HCT116 (cell line): ENCODE results near the gene PAX5. TPM values are rescaled to one million over a fixed set of nuclear protein-coding genes. Genes with fewer than 3 reads are reported as not detected.

Experiments used
- ATAC-seq: fragments of 200-7000 bp; cut with Tn5 transposase; 2 replicates; pipeline ENCODE4 v1.9.1; 2020; ENCODE audit warnings: mild to moderate bottlenecking, moderate library complexity
- BruUV-seq: library from RNA; stranded (reverse); fragments of 400-500 nt; replicated peaks from 2 replicates; lab custom pipeline; 2021; lab: Mats Ljungman, UMichigan
- CTCF ChIA-PET: fragments of 300-600 bp; sonication (Branson Sonifier 250); formaldehyde crosslinking; loops from one replicate; lab custom pipeline; 2021; ENCODE audit warnings: antibody characterized with exemption; lab: Charles Lee
- POLR2A ChIA-PET: fragments of 300-600, 350-600 bp; sonication (Branson Sonifier 250); formaldehyde crosslinking; loops from one replicate; lab custom pipeline; 2021; ENCODE audit warnings: antibody characterized with exemption; lab: Charles Lee
- RAD21 ChIA-PET, 2 experiments: fragments of 300-600 bp; sonication (Branson Sonifier 250); formaldehyde crosslinking; loops; one replicate each; lab custom pipeline; 2023; ENCODE audit warnings: low total read pairs in 2 of 2; ENCODE audit not compliant: uncharacterized antibody in 2 of 2, unreplicated experiment in 2 of 2, low non-redundant PET in 1 of 2; lab: Charles Lee
- DNase-seq: peaks from one replicate; pipeline ENCODE4 v3.0.0-alpha.2; 2010; ENCODE audit warnings: low read depth, low spot score
- H2AFZ ChIP-seq: fragments of 200-600 bp; shearing (Covaris generic), sonication (generic); 2 replicates; pipeline ENCODE4 v1.6.1; 2017; ENCODE audit warnings: low read depth, mixed run types, mixed read lengths, antibody characterized with exemption, low read length; ENCODE audit not compliant: poor library complexity, severe bottlenecking
- H3K27ac ChIP-seq: 2 replicates; pipeline ENCODE4 v1.5.1; 2012; ENCODE audit warnings: low read depth, low read length
- H3K27me3 ChIP-seq: fragments of 200-600 bp; sonication (generic); 2 replicates; pipeline ENCODE4 v1.6.1; 2016; ENCODE audit warnings: mixed run types, low read length, mixed read lengths; ENCODE audit not compliant: insufficient read depth
- H3K36me3 ChIP-seq, 2 experiments: fragments of 200-500 bp in 1 of 2; fragments of 200-600 bp in 1 of 2; sonication (Bioruptor generic) in 1 of 2; sonication (generic) in 1 of 2; 2 replicates each; pipeline versions ENCODE4 v1.5.1 to v1.6.1; 2014 to 2016; ENCODE audit warnings: low read length in 2 of 2, inconsistent platforms in 1 of 2, mixed read lengths in 1 of 2, mixed run types in 1 of 2; ENCODE audit not compliant: insufficient read depth in 2 of 2, control insufficient read depth in 1 of 2
- H3K4me1 ChIP-seq, 2 experiments: fragments of 200-600 bp in 1 of 2; sonication (generic) in 1 of 2; 2 replicates each; pipeline versions ENCODE4 v1.5.1 to v1.6.1; 2012 to 2017; ENCODE audit warnings: low read length in 2 of 2, inconsistent platforms in 1 of 2, mild to moderate bottlenecking in 1 of 2, mixed read lengths in 1 of 2, mixed run types in 1 of 2, moderate library complexity in 1 of 2; ENCODE audit not compliant: insufficient read depth in 2 of 2, control insufficient read depth in 1 of 2
- H3K4me2 ChIP-seq: fragments of 200-600 bp; sonication (generic); 2 replicates; pipeline ENCODE4 v1.6.1; 2017; ENCODE audit warnings: mixed run types, low read length, mixed read lengths
- H3K4me3 ChIP-seq, 2 experiments: fragments of 200-600 bp in 1 of 2; sonication (generic) in 1 of 2; replicated peaks in 1 of 2; 2 replicates each; pipeline ENCODE4 v1.5.1; 2011 to 2016; ENCODE audit warnings: low read length in 2 of 2, control low read depth in 1 of 2, low read depth in 1 of 2, mild to moderate bottlenecking in 1 of 2, mixed read lengths in 1 of 2, mixed run types in 1 of 2
- H3K79me2 ChIP-seq: fragments of 200-600 bp; sonication (generic); 2 replicates; pipeline ENCODE4 v1.6.1; 2017; ENCODE audit warnings: mild to moderate bottlenecking, mixed run types, low read length, moderate library complexity, mixed read lengths; ENCODE audit not compliant: insufficient read depth
- H3K9ac ChIP-seq: fragments of 200-600 bp; sonication (generic); 2 replicates; pipeline ENCODE4 v1.6.1; 2016; ENCODE audit warnings: low read length, mixed read lengths
- H3K9me2 ChIP-seq: fragments of 200-600 bp; sonication (generic), shearing (Covaris generic); 2 replicates; pipeline ENCODE4 v1.6.1; 2017; ENCODE audit warnings: mixed run types, mild to moderate bottlenecking, moderate library complexity; ENCODE audit not compliant: insufficient read depth
- H3K9me3 ChIP-seq, 2 experiments: fragments of 200-500 bp in 1 of 2; fragments of 200-600 bp in 1 of 2; sonication (Bioruptor generic) in 1 of 2; sonication (generic) in 1 of 2; 2 replicates each; pipeline ENCODE4 v1.6.1; 2014 to 2017; ENCODE audit warnings: low read length in 2 of 2, mixed read lengths in 2 of 2, inconsistent platforms in 1 of 2, low read depth in 1 of 2, mild to moderate bottlenecking in 1 of 2, mixed run types in 1 of 2, moderate library complexity in 1 of 2; ENCODE audit not compliant: control insufficient read depth in 1 of 2, insufficient read depth in 1 of 2
- H4K20me1 ChIP-seq: fragments of 200-600 bp; sonication (generic), shearing (Covaris generic); 2 replicates; pipeline ENCODE4 v1.6.1; 2017; ENCODE audit warnings: mixed run types, mild to moderate bottlenecking, moderate library complexity; ENCODE audit not compliant: insufficient read depth
- ELF1 ChIP-seq: IDR thresholded peaks from 2 replicates; pipeline ENCODE4 v1.6.1; 2012; ENCODE audit warnings: low read depth, borderline replicate concordance
- EZH2 ChIP-seq: fragments of 200-600 bp; sonication (generic); IDR thresholded peaks from 2 replicates; pipeline ENCODE4 v1.6.1; 2017; ENCODE audit warnings: antibody characterized with exemption, mixed run types
- EZH2phosphoT487 ChIP-seq: fragments of 200-600 bp; IDR thresholded peaks from 2 replicates; pipeline ENCODE4 v1.6.1; 2018; ENCODE audit warnings: antibody characterized with exemption, borderline replicate concordance
- JUND ChIP-seq: IDR thresholded peaks from 2 replicates; pipeline ENCODE4 v1.6.1; 2012
- POLR2A ChIP-seq: IDR thresholded peaks from 2 replicates; pipeline ENCODE4 v1.7.0; 2011; ENCODE audit warnings: borderline replicate concordance; ENCODE audit not compliant: insufficient read depth, insufficient read length; ENCODE audit errors: extremely low read depth
- SRF ChIP-seq: IDR thresholded peaks from 2 replicates; pipeline ENCODE4 v1.6.1; 2012; ENCODE audit warnings: low read depth
- intact Hi-C: fragments of 100-400 bp; cut with micrococcal nuclease; formaldehyde crosslinking; loops from 2 replicates; pipeline ENCODE4 v1.10.0; 2022
- total RNA-seq: library from RNA; stranded (reverse); gene quantifications from one replicate; pipeline ENCODE4 v1.2.1, GENCODE V29; 2021; ENCODE audit not compliant: unreplicated experiment
- TF ChIP-seq, protein P1 (sequence below): IDR thresholded peaks from 2 replicates; pipeline ENCODE4 v1.6.1; 2012; ENCODE audit warnings: low read depth

PAX5 gene
- total RNA-seq, 1 experiment from 2014 or later: 0.17 TPM

GRCh38 chr9:37035648-37036370 lies 1.7 kb upstream of the PAX5 start:
- no peaks in the 10 kb centered on the region for H3K36me3 ChIP-seq
- H3K27ac ChIP-seq: no peak overlapping the region
- BruUV-seq: no TSS peak
- no peaks in the 10 kb centered on the region for H4K20me1 ChIP-seq
- DNase-seq (no peak), ATAC-seq (no peak)
- CTCF ChIA-PET: no interaction called here
- POLR2A ChIA-PET: no interaction called here
- no peaks in the 10 kb centered on the region for H3K4me1 ChIP-seq
- intact Hi-C loops: no loop called here
- H3K9ac ChIP-seq: no peak overlapping the region
- H2AFZ ChIP-seq: no peak overlapping the region
- no peaks in the 10 kb centered on the region for H3K9me2 ChIP-seq
- H3K4me3 ChIP-seq: no peak overlapping the region
- H3K79me2 ChIP-seq: no peaks in the 10 kb centered on the region
- no peaks in the 10 kb centered on the region for H3K9me3 ChIP-seq
- H3K27me3 ChIP-seq: peaks cover 18% of the 10 kb centered on the region
- no peak overlapping the region for H3K4me2 ChIP-seq
- TF ChIP-seq, protein P1, sequence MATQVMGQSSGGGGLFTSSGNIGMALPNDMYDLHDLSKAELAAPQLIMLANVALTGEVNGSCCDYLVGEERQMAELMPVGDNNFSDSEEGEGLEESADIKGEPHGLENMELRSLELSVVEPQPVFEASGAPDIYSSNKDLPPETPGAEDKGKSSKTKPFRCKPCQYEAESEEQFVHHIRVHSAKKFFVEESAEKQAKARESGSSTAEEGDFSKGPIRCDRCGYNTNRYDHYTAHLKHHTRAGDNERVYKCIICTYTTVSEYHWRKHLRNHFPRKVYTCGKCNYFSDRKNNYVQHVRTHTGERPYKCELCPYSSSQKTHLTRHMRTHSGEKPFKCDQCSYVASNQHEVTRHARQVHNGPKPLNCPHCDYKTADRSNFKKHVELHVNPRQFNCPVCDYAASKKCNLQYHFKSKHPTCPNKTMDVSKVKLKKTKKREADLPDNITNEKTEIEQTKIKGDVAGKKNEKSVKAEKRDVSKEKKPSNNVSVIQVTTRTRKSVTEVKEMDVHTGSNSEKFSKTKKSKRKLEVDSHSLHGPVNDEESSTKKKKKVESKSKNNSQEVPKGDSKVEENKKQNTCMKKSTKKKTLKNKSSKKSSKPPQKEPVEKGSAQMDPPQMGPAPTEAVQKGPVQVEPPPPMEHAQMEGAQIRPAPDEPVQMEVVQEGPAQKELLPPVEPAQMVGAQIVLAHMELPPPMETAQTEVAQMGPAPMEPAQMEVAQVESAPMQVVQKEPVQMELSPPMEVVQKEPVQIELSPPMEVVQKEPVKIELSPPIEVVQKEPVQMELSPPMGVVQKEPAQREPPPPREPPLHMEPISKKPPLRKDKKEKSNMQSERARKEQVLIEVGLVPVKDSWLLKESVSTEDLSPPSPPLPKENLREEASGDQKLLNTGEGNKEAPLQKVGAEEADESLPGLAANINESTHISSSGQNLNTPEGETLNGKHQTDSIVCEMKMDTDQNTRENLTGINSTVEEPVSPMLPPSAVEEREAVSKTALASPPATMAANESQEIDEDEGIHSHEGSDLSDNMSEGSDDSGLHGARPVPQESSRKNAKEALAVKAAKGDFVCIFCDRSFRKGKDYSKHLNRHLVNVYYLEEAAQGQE: no peak
- TF ChIP-seq EZH2: no peak
- TF ChIP-seq ELF1: no peak
- TF ChIP-seq EZH2phosphoT487: no peak
- no peak for TF ChIP-seq POLR2A
- no peak for TF ChIP-seq SRF
- TF ChIP-seq JUND: no peak
- TF ChIP-seq, all 23 proteins: peak for 0
- RAD21 ChIA-PET: no interaction called here
